NCI-H2081 treated with DMSO at 0.1 percent for 48 hours (cell line): ENCODE measurements around the gene ARF1.

Source experiments
- DNase-seq: peaks from one replicate; lab custom pipeline; 2025; lab: John Stamatoyannopoulos, UW

ARF1 gene

DNA sequence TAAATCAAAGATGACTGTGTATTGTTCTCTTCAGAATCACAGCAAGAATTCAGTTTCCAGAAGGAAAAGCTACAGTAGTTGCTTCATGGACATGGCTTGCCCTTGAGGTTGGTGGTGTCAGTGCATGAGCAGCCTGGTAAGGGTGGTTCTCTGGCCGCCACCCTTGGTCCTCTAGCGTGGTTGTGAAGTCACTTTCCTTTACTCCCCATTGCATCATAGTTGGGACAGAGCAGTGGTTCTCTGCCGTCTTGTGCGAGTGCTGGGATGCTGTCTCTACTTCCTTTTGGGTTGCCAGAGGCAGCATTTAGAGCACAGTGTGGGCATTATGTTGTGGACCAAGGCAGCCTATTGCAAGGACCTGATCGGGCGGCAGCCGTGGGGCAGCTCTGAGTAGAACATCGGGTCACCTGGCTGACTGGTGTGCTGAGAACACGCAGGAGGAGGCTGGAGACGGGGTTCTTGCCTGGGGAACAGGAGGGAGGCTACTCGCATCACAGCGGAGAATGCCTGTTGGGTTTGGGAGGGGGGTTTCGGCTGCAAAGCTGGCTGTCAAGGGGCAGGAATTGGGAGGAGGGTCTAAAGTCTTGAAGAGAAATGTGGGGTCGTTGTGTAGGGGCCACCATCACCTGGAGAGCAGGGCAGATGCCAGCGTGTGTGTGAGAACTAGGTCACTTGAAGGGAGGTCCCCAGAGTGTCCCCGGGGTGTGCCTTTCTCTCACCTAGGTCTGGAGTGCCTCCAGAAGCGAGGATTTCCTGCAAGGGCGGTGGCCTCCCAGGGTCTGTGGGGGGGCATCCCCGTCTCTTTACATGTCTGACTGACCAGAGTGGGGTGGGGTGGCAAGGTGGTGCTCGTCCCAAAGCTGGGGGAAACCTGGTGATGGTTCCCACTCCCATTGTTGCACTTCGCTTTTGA lies 6.3 kb downstream of the ARF1 start:
- DNase-seq = no peak

DNA sequence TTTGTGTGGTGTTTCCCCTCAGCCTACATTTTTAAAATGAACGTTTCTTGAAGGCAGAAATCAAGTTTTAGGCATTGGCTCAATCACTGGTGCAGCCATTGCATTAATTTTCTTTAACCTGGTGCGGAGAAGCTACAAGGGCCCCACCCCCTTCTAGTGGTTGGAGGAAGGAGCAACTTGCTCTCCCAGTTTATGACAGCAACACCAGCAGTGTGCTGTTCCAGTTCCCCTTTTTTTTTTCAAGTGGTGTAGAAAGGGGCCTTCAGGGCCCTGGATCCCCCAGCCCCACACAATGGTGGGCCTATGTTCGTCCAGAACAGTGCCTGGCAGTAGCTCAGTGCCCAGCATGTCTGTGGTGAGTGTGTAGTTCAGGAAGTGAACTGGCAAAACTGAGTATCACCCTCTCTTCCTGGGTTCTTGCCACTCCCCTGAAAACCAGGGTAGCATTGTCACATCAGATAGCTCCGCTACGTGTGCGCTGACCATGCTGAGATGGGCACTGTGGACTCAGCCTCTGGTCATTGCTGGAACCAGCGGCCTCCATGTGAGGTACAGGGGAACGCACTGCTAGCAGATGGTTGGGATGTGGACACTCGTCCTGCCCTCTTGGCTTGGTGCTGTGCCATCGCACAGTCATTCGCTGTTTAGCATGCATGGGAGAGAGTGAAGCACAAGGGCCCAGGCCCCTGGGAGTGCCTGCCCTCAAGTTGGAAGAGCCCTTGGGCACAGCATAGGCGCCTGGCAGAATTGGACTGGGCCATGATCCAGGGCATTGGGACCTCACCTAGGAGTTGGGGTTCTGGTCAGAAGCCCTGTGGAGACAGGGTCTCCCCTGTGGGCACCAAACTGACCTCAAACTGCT lies 7.2 kb downstream of the ARF1 start:
- no peak for DNase-seq

DNA sequence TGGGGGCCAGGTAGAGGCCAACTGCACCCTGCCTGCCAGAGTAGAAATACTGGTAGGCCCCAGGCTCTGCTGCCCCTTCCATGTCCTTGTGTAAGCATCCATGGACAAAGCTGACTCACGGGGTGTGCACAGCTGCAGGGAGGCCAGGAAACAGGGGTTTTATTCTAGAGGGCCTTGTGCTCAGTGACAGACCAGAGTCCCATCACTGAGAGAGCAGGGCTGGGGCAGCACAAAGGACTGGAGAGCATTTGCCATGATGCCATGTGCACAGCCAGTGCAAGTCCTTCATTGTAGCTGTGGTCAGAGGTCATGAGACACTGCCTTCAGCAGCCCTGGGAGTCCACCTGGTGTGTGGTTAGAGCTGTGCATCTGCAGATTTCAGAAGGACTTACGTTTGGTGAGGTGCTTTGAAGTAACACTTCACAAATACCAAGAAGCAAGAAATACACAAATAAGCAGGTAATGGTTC lies 8.1 kb downstream of the ARF1 start:
- DNase-seq = no peak

DNA sequence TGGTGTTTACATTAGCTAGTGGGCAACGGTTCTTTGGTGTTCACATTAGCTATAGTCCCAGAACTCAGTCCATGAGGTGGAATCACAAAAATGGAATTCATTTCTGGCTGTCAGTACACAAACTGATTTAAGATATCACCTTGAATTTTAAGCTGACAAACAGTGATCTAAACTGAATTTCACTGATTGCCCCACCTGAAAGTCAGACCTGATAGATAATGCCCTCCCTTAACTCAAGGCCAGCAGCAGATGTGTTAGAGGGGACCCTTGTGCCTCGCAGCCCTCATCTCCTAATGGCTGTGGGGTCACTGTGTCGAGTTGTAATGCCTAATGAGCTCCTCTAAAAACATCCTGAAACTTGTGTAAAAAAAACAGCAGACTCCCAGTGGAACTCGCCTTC lies 8.6 kb downstream of the ARF1 start:
- no peak for DNase-seq

DNA sequence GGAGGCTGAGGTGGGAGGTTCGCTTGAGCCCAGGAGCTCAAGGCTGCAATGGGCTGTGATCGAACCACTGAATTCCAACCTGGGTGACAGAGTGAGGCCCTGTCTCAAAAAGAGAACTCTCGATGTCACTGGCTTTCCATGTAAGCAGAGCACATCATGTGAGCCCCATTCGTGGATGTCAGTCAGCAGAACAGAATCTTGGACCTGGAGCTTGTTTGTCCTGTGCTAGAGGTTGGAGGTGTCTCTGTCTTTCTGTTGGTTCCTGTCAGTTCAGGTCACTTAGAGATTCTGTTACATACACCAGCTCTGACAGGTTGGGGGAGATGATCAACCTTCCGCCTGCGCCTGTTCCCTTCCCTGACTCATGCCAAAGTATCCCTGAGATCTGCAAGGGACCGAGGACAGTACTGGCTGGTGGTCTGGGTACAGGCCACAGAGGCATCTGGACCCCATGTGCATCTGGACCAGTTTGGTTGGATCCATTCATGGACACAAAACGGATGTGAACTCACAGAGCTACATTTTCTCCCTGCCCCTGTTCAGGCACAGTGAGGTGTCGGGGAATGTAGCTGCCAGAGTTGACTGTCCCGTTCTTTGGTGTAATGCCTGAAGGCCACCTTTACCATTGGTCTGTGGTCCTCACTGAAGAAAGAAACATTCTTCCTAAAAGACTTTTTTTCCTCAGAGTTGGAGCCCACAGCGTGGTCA lies 10.0 kb downstream of the ARF1 start:
- no peak for DNase-seq

DNA sequence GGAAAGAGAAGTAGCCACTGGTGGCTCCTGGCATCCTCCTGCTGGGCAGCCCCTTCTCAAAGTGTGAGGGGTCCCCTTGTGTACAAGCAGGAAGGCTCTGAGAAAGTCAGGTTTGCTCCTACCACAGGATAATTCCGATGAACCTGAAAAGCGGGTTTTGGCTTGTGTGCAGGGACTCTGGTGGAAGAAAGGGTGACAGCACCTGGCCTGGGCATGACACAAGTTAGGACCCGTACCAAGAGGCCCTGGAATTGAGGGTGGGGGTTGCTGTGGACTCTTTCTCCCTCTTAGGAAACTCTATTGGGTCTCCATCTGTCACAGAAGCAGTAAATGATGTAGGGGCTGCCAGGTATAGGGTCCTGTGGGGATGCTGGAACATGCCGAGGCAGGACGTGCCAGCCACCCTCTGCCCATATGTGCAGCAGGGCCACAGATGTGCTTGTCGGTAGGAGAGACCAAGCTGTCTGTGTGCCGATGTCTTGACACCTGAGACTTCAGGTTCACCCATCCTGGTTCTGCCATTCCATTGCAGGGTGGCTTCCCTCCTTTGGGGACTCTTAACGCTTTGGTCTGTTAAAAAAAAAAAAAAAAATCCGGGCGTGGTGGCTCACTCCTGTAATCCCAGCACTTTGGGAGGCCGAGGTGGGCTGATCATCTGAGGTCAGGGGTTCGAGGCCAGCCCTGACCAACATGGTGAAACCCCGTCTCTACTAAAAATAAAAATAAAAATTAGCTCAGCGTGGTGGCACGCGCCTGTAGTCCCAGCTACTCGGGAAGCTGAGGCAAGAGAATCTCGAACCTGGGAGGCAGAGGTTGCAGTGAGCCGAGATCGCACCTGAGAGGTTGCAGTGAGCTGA lies 10.8 kb downstream of the ARF1 start:
- no peak for DNase-seq

DNA sequence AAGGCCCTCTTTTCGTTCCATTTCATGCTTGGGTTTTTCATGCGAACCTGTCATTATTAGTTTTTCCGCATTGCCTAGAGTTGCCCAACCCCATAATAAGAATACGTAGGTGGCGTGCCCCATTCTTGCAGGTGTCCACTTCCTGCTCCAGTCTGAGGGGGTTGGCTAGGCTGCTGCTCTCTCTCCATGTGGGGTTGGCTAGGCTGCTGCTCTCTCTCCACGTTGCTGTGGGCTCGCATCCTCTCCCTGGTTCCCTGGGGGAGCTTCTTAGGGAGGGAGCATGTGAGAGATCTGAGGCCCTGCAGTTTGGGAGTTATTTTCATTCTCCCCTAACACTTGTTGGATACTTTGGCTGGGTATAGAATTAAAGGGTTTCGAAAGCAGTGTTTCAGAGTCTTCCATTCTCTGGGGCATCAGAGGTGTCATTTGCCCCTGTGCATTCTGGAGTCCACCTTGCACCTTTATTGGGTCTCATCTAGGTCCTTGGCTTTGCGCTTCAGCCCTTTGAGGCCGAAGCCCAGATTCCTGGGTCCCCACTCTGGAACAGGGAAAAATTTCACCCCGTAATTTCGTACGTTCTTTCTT lies 12.0 kb downstream of the ARF1 start:
- no peak for DNase-seq

DNA sequence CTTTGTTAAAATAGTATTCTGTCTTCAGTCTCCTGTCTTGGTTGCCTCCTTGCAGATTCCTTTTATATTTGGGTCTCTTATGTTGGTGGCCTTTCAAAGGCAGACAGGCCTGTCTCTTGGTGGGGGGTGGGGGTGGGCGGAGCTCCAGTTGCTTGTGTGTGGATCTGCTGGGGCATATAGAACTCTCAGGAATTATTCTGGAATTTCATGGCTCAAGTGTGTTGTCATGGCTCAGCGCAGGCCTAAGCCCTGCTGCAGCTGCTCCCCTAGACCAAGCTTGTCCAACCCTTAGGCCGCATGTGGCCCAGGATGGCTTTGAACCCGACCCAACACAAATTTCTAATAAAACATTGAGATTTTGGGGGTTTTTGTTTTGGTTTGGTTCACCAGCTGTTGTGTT lies 12.7 kb downstream of the ARF1 start:
- DNase-seq = no peak

DNA sequence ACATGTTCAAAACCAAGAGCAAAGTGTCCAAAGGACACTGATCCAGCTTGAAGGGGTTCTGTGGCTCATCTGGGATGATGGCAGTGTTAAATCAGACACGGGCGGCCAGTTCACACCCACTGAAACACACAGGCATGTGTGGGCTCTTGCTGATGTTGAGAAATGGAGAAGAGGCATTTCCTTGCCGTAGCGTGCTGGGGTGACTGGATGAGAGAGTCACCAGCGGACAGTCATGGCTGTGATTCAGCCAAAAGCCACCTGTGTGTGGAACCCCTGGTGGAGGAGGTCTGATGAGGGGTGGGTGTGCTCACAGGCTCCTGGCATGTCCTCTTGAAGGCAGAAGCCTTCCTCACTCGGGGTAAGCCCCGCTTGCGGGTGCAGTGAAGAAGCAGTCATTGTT lies 13.4 kb downstream of the ARF1 start:
- DNase-seq = no peak

DNA sequence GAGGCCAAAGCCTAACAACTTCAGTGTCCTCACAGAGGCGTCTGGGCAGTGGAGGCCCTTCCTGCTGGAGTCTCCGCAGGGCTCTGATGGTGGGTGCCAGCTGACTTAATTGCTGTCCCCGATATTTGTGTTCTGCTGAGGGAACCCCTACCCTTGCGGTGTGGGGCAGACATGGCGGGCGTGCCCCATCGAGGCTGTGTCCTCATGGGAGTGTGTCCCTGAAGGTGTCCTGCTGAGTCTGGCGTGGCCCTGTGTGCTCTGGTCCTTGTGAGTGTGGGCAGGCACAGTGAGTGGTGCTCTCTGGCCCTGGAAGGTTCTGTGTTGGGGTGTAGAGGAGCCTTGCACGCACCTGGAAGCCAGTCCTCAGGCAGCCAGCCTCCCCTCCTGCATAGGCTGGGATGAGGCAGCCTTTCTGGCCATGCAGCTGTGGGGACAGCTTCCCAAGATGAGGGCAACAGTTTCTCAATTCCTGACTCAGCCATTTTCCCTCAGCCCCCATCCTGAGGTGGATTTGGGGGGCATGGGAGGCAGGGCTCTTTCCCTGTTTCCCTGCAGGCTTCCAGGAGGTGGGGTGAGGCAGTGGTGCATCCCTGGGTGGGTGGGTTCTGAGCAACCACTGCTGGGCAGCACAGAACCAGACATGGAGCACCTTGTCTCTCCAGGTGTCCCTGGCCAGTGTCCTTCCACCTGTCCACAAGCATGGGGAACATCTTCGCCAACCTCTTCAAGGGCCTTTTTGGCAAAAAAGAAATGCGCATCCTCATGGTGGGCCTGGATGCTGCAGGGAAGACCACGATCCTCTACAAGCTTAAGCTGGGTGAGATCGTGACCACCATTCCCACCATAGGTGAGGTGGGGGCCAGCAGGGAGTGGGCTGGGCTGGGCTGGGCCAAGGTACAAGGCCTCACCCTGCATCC lies 14.2 kb downstream of the ARF1 start:
- no peak for DNase-seq

DNA sequence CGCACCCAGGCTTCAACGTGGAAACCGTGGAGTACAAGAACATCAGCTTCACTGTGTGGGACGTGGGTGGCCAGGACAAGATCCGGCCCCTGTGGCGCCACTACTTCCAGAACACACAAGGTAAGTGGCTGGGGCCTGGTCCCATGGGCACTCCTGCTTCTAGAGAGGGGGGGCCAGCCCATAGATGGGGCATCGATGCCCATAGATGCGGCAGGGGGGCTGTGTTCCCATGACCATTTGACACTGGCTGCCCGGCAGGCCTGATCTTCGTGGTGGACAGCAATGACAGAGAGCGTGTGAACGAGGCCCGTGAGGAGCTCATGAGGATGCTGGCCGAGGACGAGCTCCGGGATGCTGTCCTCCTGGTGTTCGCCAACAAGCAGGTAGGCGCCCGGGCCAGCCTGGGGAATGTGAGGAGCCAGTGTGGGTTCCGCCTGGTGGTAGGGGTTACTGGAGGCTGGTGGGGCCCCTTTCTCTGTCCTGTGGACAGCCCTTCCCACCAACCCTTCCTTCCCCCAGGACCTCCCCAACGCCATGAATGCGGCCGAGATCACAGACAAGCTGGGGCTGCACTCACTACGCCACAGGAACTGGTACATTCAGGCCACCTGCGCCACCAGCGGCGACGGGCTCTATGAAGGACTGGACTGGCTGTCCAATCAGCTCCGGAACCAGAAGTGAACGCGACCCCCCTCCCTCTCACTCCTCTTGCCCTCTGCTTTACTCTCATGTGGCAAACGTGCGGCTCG lies 15.0 kb downstream of the ARF1 start:
- DNase-seq = no peak

DNA sequence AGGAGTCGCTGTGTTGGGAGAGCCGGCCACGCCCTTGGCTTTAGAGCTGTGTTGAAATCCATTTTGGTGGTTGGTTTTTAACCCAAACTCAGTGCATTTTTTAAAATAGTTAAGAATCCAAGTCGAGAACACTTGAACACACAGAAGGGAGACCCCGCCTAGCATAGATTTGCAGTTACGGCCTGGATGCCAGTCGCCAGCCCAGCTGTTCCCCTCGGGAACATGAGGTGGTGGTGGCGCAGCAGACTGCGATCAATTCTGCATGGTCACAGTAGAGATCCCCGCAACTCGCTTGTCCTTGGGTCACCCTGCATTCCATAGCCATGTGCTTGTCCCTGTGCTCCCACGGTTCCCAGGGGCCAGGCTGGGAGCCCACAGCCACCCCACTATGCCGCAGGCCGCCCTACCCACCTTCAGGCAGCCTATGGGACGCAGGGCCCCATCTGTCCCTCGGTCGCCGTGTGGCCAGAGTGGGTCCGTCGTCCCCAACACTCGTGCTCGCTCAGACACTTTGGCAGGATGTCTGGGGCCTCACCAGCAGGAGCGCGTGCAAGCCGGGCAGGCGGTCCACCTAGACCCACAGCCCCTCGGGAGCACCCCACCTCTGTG lies 15.9 kb downstream of the ARF1 start:
- no peak for DNase-seq

DNA sequence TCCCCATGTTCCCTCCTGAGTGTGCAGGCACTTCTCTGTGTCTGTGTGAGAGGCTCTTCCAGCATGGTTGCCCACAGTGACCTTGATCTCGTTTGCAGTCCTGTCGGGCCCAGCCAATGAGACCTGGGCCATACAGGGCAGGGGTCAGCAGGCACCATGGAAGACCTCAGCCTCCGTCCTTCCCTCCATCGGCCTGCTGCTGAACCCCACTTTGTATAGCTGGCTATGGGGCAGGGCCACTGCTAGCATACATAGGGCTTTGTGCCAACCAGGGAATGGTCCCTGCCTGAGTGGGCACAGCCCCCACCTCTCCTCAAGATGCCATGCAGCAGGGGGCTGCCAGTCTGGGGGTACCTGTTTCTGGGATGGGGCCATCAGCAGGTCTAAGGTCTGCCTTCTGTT lies 16.8 kb downstream of the ARF1 start:
- DNase-seq = no peak

DNA sequence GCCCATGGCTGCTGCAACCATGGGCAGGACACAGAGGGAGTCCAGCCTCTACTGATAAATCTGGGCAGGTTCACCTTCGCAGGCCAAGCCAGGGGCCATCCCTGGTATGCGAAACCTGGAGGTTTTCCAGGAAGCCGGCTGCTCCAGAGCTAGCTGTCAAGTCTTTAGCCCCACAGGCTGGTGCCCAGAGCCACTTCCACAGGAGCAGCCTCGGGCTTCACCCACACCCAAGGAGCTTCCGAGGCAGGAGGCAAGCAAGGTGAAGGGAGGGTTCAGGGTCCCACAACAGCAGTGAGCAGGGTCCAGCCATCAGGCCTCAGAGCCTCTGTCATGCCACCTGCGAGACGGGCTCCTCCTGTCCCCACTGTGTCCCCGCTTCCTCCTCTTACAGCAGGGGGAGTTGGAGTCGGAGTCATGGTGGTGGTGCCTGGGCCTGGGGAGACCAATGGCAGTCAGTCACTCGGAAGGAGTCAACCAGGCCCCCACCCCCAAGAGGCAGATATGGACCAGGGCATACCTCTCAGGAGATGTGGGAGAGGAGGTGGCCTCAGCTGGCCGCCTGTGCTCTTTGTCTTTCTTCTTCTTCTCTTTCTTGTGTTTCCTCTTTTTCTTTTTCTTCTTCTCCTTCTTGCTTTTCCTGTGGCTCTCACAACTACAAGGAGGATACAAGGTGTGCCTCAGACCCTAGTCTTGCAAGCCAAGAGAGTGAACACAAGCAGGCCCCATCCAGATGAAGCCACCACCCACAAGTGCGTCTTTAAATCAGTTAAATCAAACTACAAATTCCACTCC lies 18.5 kb downstream of the ARF1 start:
- DNase-seq = no peak

DNA sequence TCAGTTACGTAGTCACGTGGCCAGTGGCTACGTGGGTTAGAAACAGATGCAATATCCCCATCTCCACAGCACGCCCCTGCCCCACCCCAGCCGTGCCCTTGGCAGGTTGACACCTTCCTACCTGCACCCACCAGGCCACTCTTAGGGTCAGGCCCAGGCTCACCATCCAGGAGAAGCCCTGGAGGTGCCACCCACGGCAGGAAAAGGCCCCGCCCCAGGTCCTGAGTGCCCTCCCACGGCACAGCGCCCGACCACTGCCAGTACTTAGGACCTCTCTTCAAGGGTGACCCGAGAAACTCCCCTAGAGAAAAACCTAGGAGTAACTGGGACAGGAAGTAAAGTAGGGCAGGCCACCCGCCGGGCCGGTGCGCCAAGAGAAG lies 19.1 kb downstream of the ARF1 start:
- no peak for DNase-seq

DNA sequence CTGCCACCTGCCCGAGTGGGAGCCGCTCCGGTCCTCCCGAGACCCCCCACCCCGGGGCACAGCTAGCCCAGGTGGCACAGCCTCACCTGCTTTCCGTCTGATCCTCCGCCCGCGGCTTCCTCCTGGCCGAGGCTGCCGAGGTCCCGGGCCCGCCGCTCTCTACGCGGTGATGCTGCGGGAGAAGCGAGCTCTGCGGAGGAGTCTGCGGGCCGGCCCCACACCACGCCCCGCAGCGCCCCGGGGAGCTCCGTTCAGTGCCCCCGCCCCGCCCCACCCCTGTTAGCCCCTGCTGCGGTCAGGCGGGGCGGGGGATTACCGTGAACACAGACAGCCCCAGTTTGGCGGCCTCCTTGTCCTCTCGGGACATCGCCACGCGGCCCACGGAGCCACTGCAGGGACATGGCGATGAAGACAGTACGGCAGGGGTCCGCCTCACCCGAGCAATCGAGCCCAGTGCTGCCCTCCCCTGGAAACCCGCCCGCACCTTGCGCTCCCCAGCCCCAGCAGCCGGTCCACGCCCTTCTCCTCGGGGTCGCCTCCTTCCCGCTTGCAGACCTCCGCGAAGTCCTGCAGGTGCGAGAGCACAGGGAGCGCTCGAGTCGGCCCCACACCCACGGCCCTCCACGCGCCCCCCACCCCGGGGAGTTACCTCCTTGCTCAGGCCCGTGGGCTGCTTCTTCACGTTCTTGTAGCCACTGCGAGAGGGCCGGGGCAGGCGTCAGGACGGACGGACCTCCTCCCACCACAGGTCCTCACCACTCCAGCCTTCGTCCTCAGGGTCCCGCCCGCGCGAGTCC lies 19.7 kb downstream of the ARF1 start:
- DNase-seq = no peak
